Epithelial cell of umbilical artery (primary cell): ENCODE results near the gene FDXR. TPM values are rescaled to one million over a fixed set of nuclear protein-coding genes. Genes with fewer than 3 reads are reported as not detected.

Experiments used
- total RNA-seq: library from RNA; depleted of rRNA; stranded (reverse); fragments of >200 nt; gene quantifications from 2 replicates; pipeline ENCODE4 v1.2.3, GENCODE V29; 2014

The FDXR gene, protein sequence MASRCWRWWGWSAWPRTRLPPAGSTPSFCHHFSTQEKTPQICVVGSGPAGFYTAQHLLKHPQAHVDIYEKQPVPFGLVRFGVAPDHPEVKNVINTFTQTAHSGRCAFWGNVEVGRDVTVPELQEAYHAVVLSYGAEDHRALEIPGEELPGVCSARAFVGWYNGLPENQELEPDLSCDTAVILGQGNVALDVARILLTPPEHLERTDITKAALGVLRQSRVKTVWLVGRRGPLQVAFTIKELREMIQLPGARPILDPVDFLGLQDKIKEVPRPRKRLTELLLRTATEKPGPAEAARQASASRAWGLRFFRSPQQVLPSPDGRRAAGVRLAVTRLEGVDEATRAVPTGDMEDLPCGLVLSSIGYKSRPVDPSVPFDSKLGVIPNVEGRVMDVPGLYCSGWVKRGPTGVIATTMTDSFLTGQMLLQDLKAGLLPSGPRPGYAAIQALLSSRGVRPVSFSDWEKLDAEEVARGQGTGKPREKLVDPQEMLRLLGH
- 56.5 and 64.3 TPM in 2 replicates for total RNA-seq

GRCh38 chr17:74872313-74873036, at the start of gene FDXR:
Gene FDXR, minus strand, starts transcription at chr17:74872994. Its CDS starts 50 bp downstream, at chr17:74872944.

DNA sequence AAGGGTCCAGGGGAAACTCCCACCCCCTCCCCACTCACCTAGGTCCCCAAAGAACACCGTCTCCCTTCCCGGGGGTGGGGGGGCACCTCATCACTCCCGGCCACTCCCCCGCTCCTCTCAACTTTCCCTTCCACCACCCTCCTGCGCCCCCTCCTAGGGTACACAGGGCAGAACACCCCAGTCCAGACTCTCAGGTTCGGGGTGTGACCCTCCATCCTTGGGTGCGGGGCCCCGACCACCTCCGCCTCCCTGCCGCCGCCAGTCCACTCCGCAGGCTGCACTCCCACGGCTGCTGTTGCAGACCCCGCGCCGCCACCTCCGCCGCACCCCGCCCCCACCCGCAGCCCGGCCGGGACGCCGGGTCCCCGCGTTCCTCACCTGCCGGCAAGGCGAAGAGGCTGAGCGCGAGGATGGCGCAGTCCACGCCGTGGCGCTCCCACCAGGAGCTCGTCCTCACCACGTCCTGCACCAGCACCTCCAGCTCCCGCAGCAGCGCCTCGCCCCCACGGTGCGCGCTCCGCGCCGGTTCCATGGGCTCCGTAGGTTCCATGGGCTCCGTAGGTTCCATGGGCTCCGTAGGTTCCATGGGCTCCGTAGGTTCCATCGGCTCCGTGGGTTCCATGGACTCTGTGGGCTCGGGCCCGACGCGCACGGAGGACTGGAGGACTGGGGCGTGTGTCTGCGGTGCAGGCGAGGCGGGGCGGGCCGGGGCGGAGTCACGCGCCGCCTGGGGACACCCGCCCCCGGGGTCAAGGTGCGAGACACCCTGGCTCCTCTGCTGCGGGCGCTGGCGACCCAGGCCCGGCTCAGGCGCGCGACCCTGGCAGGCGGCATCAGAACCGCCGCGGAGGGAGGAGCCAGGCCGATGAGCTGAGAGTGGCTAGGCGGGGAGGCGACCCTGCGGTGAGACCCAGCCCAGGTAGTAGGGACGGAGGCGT, 20.4 kb upstream of the FDXR start, which contains the start of gene FADS6:
Gene FADS6 (minus strand): TSS at position 660 of the 938 bp plus-strand sequence. CDS start 38 bp downstream, at position 622.

DNA sequence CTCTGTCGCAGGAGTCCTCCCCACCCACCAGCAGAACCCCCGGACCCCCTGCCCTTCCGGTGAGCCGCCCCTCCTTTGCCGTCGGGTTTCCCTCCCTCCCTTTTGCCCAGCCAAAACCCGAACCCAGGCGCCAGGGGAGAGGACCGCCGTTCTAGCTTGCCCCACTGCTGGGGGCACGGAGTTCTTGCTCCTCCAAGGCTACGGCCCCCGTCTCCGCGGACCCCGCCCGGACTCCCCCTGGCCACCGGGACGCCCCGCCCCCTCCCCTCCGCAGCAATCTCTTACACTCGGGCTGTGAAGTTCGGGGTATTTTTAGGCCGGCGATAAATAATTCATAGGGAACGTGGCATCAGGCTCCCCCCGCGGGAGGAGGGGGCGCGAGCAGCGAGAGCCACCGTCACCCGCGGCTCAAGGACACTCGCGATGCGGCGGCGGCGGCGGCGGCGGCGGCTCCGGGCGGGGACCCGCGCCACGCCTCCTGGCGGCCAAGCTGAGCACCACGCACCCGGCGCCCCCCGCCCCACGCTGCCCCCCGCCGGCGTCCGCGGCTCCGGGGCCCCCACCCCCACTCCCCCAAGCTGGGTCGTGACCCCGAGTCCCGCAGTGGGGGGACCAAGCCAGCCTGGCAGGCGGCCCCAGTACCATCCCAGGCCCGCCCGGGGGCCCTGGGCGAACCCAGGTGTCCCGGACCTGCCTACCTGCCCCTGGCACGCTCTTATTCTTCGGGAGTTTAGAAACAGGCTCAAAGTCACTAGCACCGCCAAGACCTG, 13.2 kb downstream of the FDXR start, which contains the start of gene GRIN2C:
Gene GRIN2C (minus strand): TSS at position 427 of the 770 bp plus-strand sequence. CDS start 4,793 bp downstream, outside the sequence.

Other genes with a start within 250 kb of the FDXR start
- gene CD300E, start 249.3 kb downstream of the FDXR start, total RNA-seq = not detected in 2 replicates
- gene CD300LF, start 160.1 kb downstream of the FDXR start, total RNA-seq = not detected in 2 replicates
- gene RAB37, start 135.7 kb downstream of the FDXR start, total RNA-seq = under 0.01 and 0.46 TPM in 2 replicates
- gene NHERF1, start 124.4 kb downstream of the FDXR start, total RNA-seq = 12.7 and 14.9 TPM in 2 replicates
- gene NAT9, start 96.6 kb downstream of the FDXR start, total RNA-seq = 36.1 and 36.5 TPM in 2 replicates
- under 0.01 TPM in 1 of 2 replicates, not detected in the other for gene GRIN2C, start 13.1 kb downstream of the FDXR start, total RNA-seq
- gene FADS6, start 20.6 kb upstream of the FDXR start, total RNA-seq = not detected in 2 replicates
- not detected in 2 replicates for gene USH1G, start 50.3 kb upstream of the FDXR start, total RNA-seq
- not detected in 2 replicates for gene OTOP2, start 51.3 kb upstream of the FDXR start, total RNA-seq
- gene OTOP3, start 62.9 kb upstream of the FDXR start, total RNA-seq = not detected in 2 replicates
- gene HID1, start 99.8 kb upstream of the FDXR start, total RNA-seq = 12.3 and 21.7 TPM in 2 replicates
- gene CDR2L, start 114.6 kb upstream of the FDXR start, total RNA-seq = 13.4 and 18.8 TPM in 2 replicates
- 45.1 and 46.4 TPM in 2 replicates for gene MRPL58, start 139.7 kb upstream of the FDXR start, total RNA-seq
- 221 and 285 TPM in 2 replicates for gene ATP5PD, start 174.0 kb upstream of the FDXR start, total RNA-seq
- 10.1 and 13.2 TPM in 2 replicates for gene KCTD2, start 174.2 kb upstream of the FDXR start, total RNA-seq
- gene SLC16A5, start 215.0 kb upstream of the FDXR start, total RNA-seq = 8.8 and 16.9 TPM in 2 replicates
- 1.6 and 2.0 TPM in 2 replicates for gene ARMC7, start 237.0 kb upstream of the FDXR start, total RNA-seq